Heart right ventricle (tissue), 16 donors: ENCODE data around the gene CDH23. TPM values are rescaled to one million over a fixed set of nuclear protein-coding genes. Genes with fewer than 3 reads are reported as not detected.

Experiments
- ATAC-seq, 8 donors: fragments of 200-7000 bp; cut with Tn5 transposase; one replicate each; pipeline ENCODE4 v1.9.1; 2020; ENCODE audit warnings: mild to moderate bottlenecking in 8 of 8, moderate library complexity in 8 of 8, moderate number of reproducible peaks in 1 of 8
- DNase-seq, 2 donors: peaks; one replicate each; pipeline ENCODE4 v3.0.0-alpha.2; 2020
- H3K27ac ChIP-seq, 10 donors: fragments of 200-600 bp; sonication (generic) in 2 of 10; one replicate each; pipeline versions ENCODE4 v1.5.0 to v1.8.0; 2020 to 2022; ENCODE audit warnings: mild to moderate bottlenecking in 3 of 10
- H3K27me3 ChIP-seq, 7 donors: fragments of 200-600 bp; one replicate each; pipeline ENCODE4 v1.8.0; 2021 to 2022; ENCODE audit warnings: mild to moderate bottlenecking in 2 of 7
- H3K36me3 ChIP-seq, 9 donors: fragments of 200-600 bp; sonication (generic) in 1 of 9; one replicate each; pipeline versions ENCODE4 v1.5.0 to v1.8.0; 2020 to 2022; ENCODE audit warnings: mild to moderate bottlenecking in 2 of 9
- H3K4me1 ChIP-seq, 9 donors: fragments of 200-600 bp; sonication (generic) in 1 of 9; one replicate each; pipeline versions ENCODE4 v1.5.0 to v1.8.0; 2020 to 2022; ENCODE audit warnings: mild to moderate bottlenecking in 4 of 9
- H3K4me3 ChIP-seq, 10 donors: fragments of 200-600 bp; sonication (generic) in 2 of 10; one replicate each; pipeline versions ENCODE4 v1.5.0 to v1.8.0; 2020 to 2022; ENCODE audit warnings: mild to moderate bottlenecking in 7 of 10, moderate library complexity in 2 of 10
- H3K9me3 ChIP-seq, 11 donors: fragments of 200-600 bp in 10 of 11; sonication (generic) in 2 of 11; one replicate each; pipeline versions ENCODE4 v1.5.0 to v1.8.0; 2013 to 2022; ENCODE audit warnings: mild to moderate bottlenecking in 2 of 11, control low read depth in 1 of 11, moderate library complexity in 1 of 11
- WGBS, 2 donors: extraction: QIAGEN DNeasy Blood & Tissue Kit; methylation state at CpG; one replicate each; pipeline ENCODE4 v1.1.7; 2013; ENCODE audit warnings: inconsistent platforms in 1 of 2; 5-methylcytosine and 5-hydroxymethylcytosine counted together
- intact Hi-C, 10 donors: fragments of 100-400 bp; cut with DNase I; formaldehyde crosslinking; loops; one replicate each; pipeline versions ENCODE4 v1.11.1 to v1.14.2; 2022
- polyA plus RNA-seq, 2 donors: library from polyadenylated mRNA; stranded (reverse); fragments of 200-250 nt; gene quantifications; one replicate each; pipeline ENCODE4 v1.2.3, GENCODE V29; 2013
- total RNA-seq, 10 donors: library from RNA; stranded (reverse); fragmentation: NEBNext Ultra II Directional in 3 of 10; extraction: Animal tissue kit (Norgen Biotek cat#: 25700) in 3 of 10; gene quantifications; one replicate each; pipeline versions ENCODE4 v1.2.1 to v1.2.4, GENCODE V29; 2021 to 2023
- TF ChIP-seq, protein P1 (sequence below), 9 donors: fragments of 200-600 bp; sonication (generic) in 2 of 9; IDR thresholded peaks; one replicate each; pipeline versions ENCODE4 v1.5.0 to v1.8.0; 2021 to 2022; ENCODE audit warnings: antibody characterized with exemption in 9 of 9, mild to moderate bottlenecking in 5 of 9, moderate library complexity in 1 of 9
- donor health status: Arrhythmogenic right ventricular cardiomyopathy.
- donor health status: ischemic (EF 13 %, LVEDD 7.1; RV severe dilation, severe dysfunction).
- donor health status: healthy with polysubstance abuse.
- donor health status: DM: no; HTN: yes; CAD: no.
- donor health status: DM: no; HTN: no; CAD: no.
- donor health status: ischemic (EF 25% LVEDD 6.9; RV normal size, moderate dysfunction).
- donor health status: ischemic (EF 25% LVEDD 5.7; RV mildly dilated, moderate dysfunction).
- donor health status: healthy.
- donor health status: DM: yes; HTN: yes; CAD: no.
- donor health status: Ischemic cardiomyopathy.
- donor health status: ischemic (EF 35%, LVEDD 5.7; RV mildly dilated, moderate dysfunction).
- donor health status: nonischemic (EF 11% LVEDD 7.7; RV severe dilation, severe dysfunction).
- donor health status: DM: yes; HTN: yes; CAD: no.
- donor health status: PGD.
- donor health status: ischemic (EF 29% LVEDD 5.4; RV normal size, mild dysfunction).
- donor health status: nonischemic (EF 23%, LVEDD 6.1; RV moderate dilation, normal function).

CDH23 gene
- total and polyA plus RNA-seq, 12 donors = 1.1 to 7.7 (median 4.6) TPM

DNA sequence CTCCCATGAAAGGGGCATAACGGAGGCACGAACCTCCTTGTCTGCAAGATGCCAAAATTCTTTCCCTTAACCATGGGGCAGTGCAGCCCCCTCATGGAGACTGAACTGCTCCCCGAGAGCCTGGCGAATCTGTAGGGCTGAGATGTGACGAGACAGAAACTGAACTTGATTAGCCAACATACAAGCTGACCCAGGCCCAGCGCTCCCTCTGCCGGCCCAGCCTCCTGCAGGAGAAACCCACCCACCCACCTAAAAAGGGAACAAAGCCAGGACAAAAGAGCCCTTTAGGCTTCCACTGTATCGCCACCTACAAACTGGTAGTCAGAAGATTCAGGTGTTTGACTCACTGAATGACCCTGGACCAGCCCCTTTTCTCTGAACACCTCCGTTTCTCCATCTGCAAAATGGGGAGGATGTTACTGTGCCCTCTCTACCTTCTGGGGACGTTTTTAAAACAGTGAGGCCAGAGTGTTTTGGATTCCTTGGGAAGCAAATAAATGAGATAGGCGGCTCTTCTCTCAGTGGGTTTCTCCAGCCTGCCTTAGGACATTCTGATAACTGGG, 264.4 kb downstream of the CDH23 start:
- DNase-seq (no peak), ATAC-seq (no peak)
- peaks cover 0 to 4% (median 0%) of the 10 kb centered on the region in 11 donors for H3K9me3 ChIP-seq
- H3K4me3 ChIP-seq = no peak overlapping the region
- intact Hi-C loops = loop anchor here in 2 of 10 donors (5.0 kb wide), 1 partner anchor 36 kb away; no protein-coding TSS in a partner anchor
- peaks cover 0 to 1% (median 0%) of the 10 kb centered on the region in 9 donors for H3K4me1 ChIP-seq
- TF ChIP-seq, protein P1, sequence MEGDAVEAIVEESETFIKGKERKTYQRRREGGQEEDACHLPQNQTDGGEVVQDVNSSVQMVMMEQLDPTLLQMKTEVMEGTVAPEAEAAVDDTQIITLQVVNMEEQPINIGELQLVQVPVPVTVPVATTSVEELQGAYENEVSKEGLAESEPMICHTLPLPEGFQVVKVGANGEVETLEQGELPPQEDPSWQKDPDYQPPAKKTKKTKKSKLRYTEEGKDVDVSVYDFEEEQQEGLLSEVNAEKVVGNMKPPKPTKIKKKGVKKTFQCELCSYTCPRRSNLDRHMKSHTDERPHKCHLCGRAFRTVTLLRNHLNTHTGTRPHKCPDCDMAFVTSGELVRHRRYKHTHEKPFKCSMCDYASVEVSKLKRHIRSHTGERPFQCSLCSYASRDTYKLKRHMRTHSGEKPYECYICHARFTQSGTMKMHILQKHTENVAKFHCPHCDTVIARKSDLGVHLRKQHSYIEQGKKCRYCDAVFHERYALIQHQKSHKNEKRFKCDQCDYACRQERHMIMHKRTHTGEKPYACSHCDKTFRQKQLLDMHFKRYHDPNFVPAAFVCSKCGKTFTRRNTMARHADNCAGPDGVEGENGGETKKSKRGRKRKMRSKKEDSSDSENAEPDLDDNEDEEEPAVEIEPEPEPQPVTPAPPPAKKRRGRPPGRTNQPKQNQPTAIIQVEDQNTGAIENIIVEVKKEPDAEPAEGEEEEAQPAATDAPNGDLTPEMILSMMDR (IDR thresholded peaks at IDR 0.05) = no peak
- no peaks in the 10 kb centered on the region for H3K36me3 ChIP-seq
- H3K27ac ChIP-seq = no peak overlapping the region
- 71 to 81% methylated on average over 11 of the region's 11 CpGs for WGBS, 2 donors
- H3K27me3 ChIP-seq = peaks cover 0 to 5% (median 0%) of the 10 kb centered on the region in 7 donors

DNA sequence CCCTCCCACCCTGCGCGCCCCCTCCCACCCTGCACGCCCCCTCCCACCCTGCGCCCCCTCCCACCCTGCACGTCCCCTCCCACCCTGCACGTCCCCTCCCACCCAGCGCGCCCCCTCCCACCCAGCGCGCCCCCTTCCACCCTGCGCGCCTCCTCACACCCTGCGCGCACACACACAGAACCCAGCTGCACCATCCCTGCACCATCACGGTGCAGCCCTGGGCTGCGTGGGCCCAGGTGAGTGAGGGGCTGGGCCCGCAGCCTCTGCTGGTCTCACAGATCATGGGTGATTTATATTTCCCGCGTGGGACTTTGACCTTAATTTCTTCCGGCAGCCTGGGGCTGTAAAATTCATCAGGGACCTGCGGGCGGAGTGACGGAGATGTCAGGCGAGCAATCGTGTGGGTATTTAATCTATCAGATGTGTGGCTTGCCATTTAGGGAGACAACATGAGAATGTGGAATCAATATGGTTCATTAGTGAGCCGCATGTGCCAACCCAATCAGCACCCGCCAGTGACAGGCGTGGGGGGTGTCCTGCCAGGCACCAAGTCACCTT, 265.1 kb downstream of the CDH23 start:
- Histone ChIP-seq H3K9me3 (peaks cover 0 to 4% (median 0%) of the 10 kb centered on the region in 11 donors), H3K4me1 (no peaks in the 10 kb centered on the region), H3K4me3 (no peak overlapping the region), H3K36me3 (no peaks in the 10 kb centered on the region), H3K27me3 (peaks cover 0 to 5% (median 0%) of the 10 kb centered on the region in 7 donors), H3K27ac (no peak overlapping the region)
- TF ChIP-seq, protein P1 (IDR thresholded peaks at IDR 0.05) = no peak
- intact Hi-C loops = loop anchor here in 2 of 10 donors (5.0 kb wide), 1 partner anchor 35 kb away; no protein-coding TSS in a partner anchor
- ATAC-seq (no peak), DNase-seq (no peak)
- 86 to 87% methylated on average over 24 to 28 of the region's 28 CpGs for WGBS, 2 donors

DNA sequence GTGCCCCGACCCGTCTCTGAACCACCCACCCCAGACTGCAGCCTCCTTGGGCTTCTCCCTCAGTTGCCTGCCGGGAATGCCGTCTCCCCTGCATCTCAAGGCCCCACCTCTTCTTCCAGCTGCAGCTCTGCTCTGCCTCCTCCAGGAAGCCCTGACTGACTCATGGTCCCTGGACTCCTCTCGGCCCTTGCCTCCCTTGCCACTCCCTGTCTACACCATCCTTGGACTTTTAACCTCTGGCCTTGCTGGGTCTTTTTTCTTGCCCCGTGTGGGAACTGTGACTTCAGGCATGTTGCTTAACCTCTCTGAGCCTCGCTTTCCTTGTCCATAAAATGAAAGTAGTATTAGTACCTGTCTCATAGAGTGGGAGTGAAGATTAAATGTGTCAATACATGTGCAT, 266.6 kb downstream of the CDH23 start:
- H3K27me3 ChIP-seq = peaks cover 0 to 5% (median 0%) of the 10 kb centered on the region in 7 donors
- ATAC-seq = no peak
- no peaks in the 10 kb centered on the region for H3K36me3 ChIP-seq
- no peak overlapping the region for H3K4me3 ChIP-seq
- no peaks in the 10 kb centered on the region for H3K4me1 ChIP-seq
- WGBS, 2 donors = 84 to 89% methylated on average over 7 of the region's 7 CpGs
- H3K27ac ChIP-seq = no peak overlapping the region
- intact Hi-C loops = loop anchor here in 2 of 10 donors (5.0 kb wide), 1 partner anchor 34 kb away; no protein-coding TSS in a partner anchor
- DNase-seq = no peak
- TF ChIP-seq, protein P1 (IDR thresholded peaks at IDR 0.05) = no peak
- peaks cover 0 to 4% (median 0%) of the 10 kb centered on the region in 11 donors for H3K9me3 ChIP-seq

DNA sequence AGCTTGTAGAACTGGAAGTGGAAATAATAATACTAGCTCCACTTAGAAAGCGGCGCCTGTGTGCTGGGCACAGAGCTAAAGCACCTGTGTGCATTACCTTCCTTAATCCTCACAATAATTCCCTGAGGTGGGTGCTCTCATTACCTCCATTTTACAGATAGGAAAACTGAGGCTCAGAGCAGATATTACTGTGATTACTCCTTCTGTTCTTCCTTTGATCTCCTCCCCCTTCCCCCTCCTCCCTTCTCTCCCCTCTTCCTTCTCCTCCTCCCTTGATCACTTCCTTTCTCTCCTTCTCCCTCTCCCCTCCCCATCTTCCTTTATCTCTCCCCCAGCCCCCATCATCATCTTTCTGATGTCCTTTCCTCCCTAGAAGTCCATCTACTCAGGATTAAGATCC, 267.9 kb downstream of the CDH23 start:
- DNase-seq (no peak), ATAC-seq (no peak)
- H3K4me1 ChIP-seq = no peaks in the 10 kb centered on the region
- no peak overlapping the region for H3K27ac ChIP-seq
- peaks cover 0 to 5% (median 0%) of the 10 kb centered on the region in 7 donors for H3K27me3 ChIP-seq
- H3K36me3 ChIP-seq = no peaks in the 10 kb centered on the region
- TF ChIP-seq, protein P1 (IDR thresholded peaks at IDR 0.05) = no peak
- peaks cover 0 to 4% (median 0%) of the 10 kb centered on the region in 11 donors for H3K9me3 ChIP-seq
- WGBS, 2 donors = 72 to 98% methylated on average over 2 of the region's 2 CpGs
- no peak overlapping the region for H3K4me3 ChIP-seq
- intact Hi-C loops = loop anchor here in 2 of 10 donors (5.0 kb wide), 1 partner anchor 33 kb away; no protein-coding TSS in a partner anchor
